Measurements from ENCODE around the gene CACNA1H. TPM values are rescaled to one million over a fixed set of nuclear protein-coding genes. Genes with fewer than 3 reads are reported as not detected.
A peak's percentile ranks its signal among the peaks of the same experiment; 100 is the strongest.

The CACNA1H gene
- total and polyA plus RNA-seq, 3 experiments from 2014 or later, result 0.31 to 0.42 (median 0.40) TPM

- Mint-ChIP-seq H3K27ac (peak overlapping the region in 2 of 8 donors; percentile 21 to 74), H3K9me3 (peaks cover 0 to 6% (median 2%) of the 10 kb centered on the region in 5 donors), H3K27me3 (peaks cover 2 to 7% of the 10 kb centered on the region in 2 donors), H3K36me3 (no peaks in the 10 kb centered on the region), H3K4me3 (peak overlapping the region in 4 of 7 donors; percentile 29 to 55 (median 41)), H3K4me1 (peaks cover 0 to 7% (median 0%) of the 10 kb centered on the region in 3 donors)
- peaks cover 10% of the 10 kb centered on the region for H3K27me3 ChIP-seq (ENCODE audit: insufficient read depth, low read length, poor library complexity, severe bottlenecking)
- ChIA-PET POLR2A (no interaction called here), CTCF (no interaction called here)
- H3K4me1 ChIP-seq (ENCODE audit: insufficient read depth, low read length), result peaks cover 7% of the 10 kb centered on the region
- H3K27ac ChIP-seq (ENCODE audit: low read depth, low read length), result no peak overlapping the region
- no peaks in the 10 kb centered on the region for H3K9me3 ChIP-seq (ENCODE audit: low read length)
- no peak overlapping the region for H3K4me3 ChIP-seq (ENCODE audit: low read length)
- H3K36me3 ChIP-seq (ENCODE audit: insufficient read depth, low read length), result no peaks in the 10 kb centered on the region
- peak in 2 of 5 donors; percentile 8 to 12 for DNase-seq
These were observed 2.4 kb upstream of the CACNA1H start for GRCh38 chr16:1150511-1150982.

GRCh38 chr16:1151424-1152122 is 1.3 kb upstream of the CACNA1H start:
- H3K4me3 ChIP-seq (ENCODE audit: low read length), result no peak overlapping the region
- ChIA-PET POLR2A (no interaction called here), CTCF (no interaction called here)
- Mint-ChIP-seq H3K36me3 (no peaks in the 10 kb centered on the region), H3K4me3 (peak overlapping the region in 5 of 7 donors; percentile 49 to 84 (median 61)), H3K4me1 (peaks cover 0 to 7% (median 0%) of the 10 kb centered on the region in 3 donors), H3K27ac (no peak overlapping the region), H3K27me3 (peaks cover 5 to 10% of the 10 kb centered on the region in 2 donors), H3K9me3 (peaks cover 0 to 6% (median 2%) of the 10 kb centered on the region in 5 donors)
- DNase-seq, result no peak
- H3K27me3 ChIP-seq (ENCODE audit: insufficient read depth, low read length, poor library complexity, severe bottlenecking), result peaks cover 10% of the 10 kb centered on the region
- peaks cover 7% of the 10 kb centered on the region for H3K4me1 ChIP-seq (ENCODE audit: insufficient read depth, low read length)
- H3K36me3 ChIP-seq (ENCODE audit: insufficient read depth, low read length), result no peaks in the 10 kb centered on the region
- H3K27ac ChIP-seq (ENCODE audit: low read depth, low read length), result no peak overlapping the region
- H3K9me3 ChIP-seq (ENCODE audit: low read length), result no peaks in the 10 kb centered on the region

DNA sequence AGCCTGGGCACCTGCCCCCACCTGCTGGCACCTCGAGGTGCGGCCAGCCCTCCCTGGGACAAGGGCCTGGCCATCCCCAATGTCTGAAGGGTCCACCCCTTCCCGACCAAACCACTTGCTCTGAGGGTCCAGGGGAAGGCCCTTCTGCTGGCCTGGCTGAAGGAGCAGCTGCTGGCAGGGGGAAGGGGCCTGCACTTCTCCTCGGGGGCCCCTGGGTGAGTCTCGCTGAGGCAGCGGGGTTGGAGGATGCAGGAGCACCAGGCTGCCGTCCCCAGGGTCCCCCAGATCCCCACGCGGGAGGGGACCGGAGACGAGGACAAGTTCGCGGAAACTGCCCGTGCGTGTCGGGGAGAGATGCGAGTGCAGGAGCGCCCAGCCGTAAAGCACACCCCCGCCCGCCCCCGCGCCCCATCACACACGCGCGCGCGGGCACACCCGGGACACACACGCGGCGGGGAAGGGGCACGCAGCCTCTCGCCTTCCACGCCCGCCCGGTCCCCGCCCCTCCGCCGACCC is 725 bp upstream of the CACNA1H start:
- ChIA-PET POLR2A (no interaction called here), CTCF (no interaction called here)
- DNase-seq, result peak; percentile 19 to 70 (median 43)
- Mint-ChIP-seq H3K27me3 (peaks cover 5 to 10% of the 10 kb centered on the region in 2 donors), H3K27ac (no peak overlapping the region), H3K36me3 (no peaks in the 10 kb centered on the region), H3K4me3 (peak overlapping the region in 3 of 7 donors; percentile 32 to 49 (median 43)), H3K4me1 (peaks cover 0 to 7% (median 0%) of the 10 kb centered on the region in 3 donors), H3K9me3 (peaks cover 0 to 6% (median 0%) of the 10 kb centered on the region in 5 donors)
- no peak overlapping the region for H3K27ac ChIP-seq (ENCODE audit: low read depth, low read length)
- H3K4me1 ChIP-seq (ENCODE audit: insufficient read depth, low read length), result peaks cover 7% of the 10 kb centered on the region
- H3K27me3 ChIP-seq (ENCODE audit: insufficient read depth, low read length, poor library complexity, severe bottlenecking), result peaks cover 10% of the 10 kb centered on the region
- H3K36me3 ChIP-seq (ENCODE audit: insufficient read depth, low read length), result no peaks in the 10 kb centered on the region
- no peaks in the 10 kb centered on the region for H3K9me3 ChIP-seq (ENCODE audit: low read length)
- H3K4me3 ChIP-seq (ENCODE audit: low read length), result no peak overlapping the region

GRCh38 chr16:1153480-1154160 is 714 bp downstream of the CACNA1H start:
- Histone ChIP-seq H3K27ac (ENCODE audit: low read depth, low read length) (no peak overlapping the region), H3K27me3 (ENCODE audit: insufficient read depth, low read length, poor library complexity, severe bottlenecking) (peaks cover 10% of the 10 kb centered on the region), H3K36me3 (ENCODE audit: insufficient read depth, low read length) (no peaks in the 10 kb centered on the region), H3K4me3 (ENCODE audit: low read length) (no peak overlapping the region), H3K4me1 (ENCODE audit: insufficient read depth, low read length) (peaks cover 7% of the 10 kb centered on the region), H3K9me3 (ENCODE audit: low read length) (no peaks in the 10 kb centered on the region)
- Mint-ChIP-seq H3K27ac (no peak overlapping the region), H3K9me3 (no peaks in the 10 kb centered on the region), H3K4me3 (no peak overlapping the region), H3K27me3 (peaks cover 5 to 10% of the 10 kb centered on the region in 2 donors), H3K36me3 (no peaks in the 10 kb centered on the region), H3K4me1 (peaks cover 0 to 7% (median 0%) of the 10 kb centered on the region in 3 donors)
- POLR2A ChIA-PET, result no interaction called here
- DNase-seq, result no peak
- CTCF ChIA-PET, result no interaction called here

GRCh38 chr16:1154291-1154886 is 1.5 kb downstream of the CACNA1H start:
- H3K4me3 ChIP-seq (ENCODE audit: low read length), result no peak overlapping the region
- no peaks in the 10 kb centered on the region for H3K9me3 ChIP-seq (ENCODE audit: low read length)
- CTCF ChIA-PET, result no interaction called here
- H3K36me3 ChIP-seq (ENCODE audit: insufficient read depth, low read length), result no peaks in the 10 kb centered on the region
- H3K27ac ChIP-seq (ENCODE audit: low read depth, low read length), result no peak overlapping the region
- POLR2A ChIA-PET, result no interaction called here
- Mint-ChIP-seq H3K27ac (no peak overlapping the region), H3K36me3 (no peaks in the 10 kb centered on the region), H3K27me3 (peaks cover 5 to 10% of the 10 kb centered on the region in 2 donors), H3K9me3 (no peaks in the 10 kb centered on the region), H3K4me1 (peaks cover 0 to 7% (median 0%) of the 10 kb centered on the region in 3 donors), H3K4me3 (peak overlapping the region in 4 of 7 donors; percentile 23 to 58 (median 45))
- peaks cover 10% of the 10 kb centered on the region for H3K27me3 ChIP-seq (ENCODE audit: insufficient read depth, low read length, poor library complexity, severe bottlenecking)
- no peak for DNase-seq
- peaks cover 7% of the 10 kb centered on the region for H3K4me1 ChIP-seq (ENCODE audit: insufficient read depth, low read length)

GRCh38 chr16:1154887-1155331 is 2.0 kb downstream of the CACNA1H start:
- Mint-ChIP-seq H3K4me3 (peak overlapping the region in 1 of 7 donors; percentile 63), H3K9me3 (no peaks in the 10 kb centered on the region), H3K27me3 (peaks cover 6 to 10% of the 10 kb centered on the region in 2 donors), H3K36me3 (no peaks in the 10 kb centered on the region), H3K4me1 (peaks cover 0 to 7% (median 0%) of the 10 kb centered on the region in 3 donors), H3K27ac (no peak overlapping the region)
- Histone ChIP-seq H3K36me3 (ENCODE audit: insufficient read depth, low read length) (no peaks in the 10 kb centered on the region), H3K4me1 (ENCODE audit: insufficient read depth, low read length) (peaks cover 7% of the 10 kb centered on the region), H3K27me3 (ENCODE audit: insufficient read depth, low read length, poor library complexity, severe bottlenecking) (peaks cover 10% of the 10 kb centered on the region), H3K27ac (ENCODE audit: low read depth, low read length) (no peak overlapping the region), H3K4me3 (ENCODE audit: low read length) (no peak overlapping the region), H3K9me3 (ENCODE audit: low read length) (no peaks in the 10 kb centered on the region)
- POLR2A ChIA-PET, result no interaction called here
- CTCF ChIA-PET, result no interaction called here
- DNase-seq, result no peak

- peaks cover 7% of the 10 kb centered on the region for H3K4me1 ChIP-seq (ENCODE audit: insufficient read depth, low read length)
- Mint-ChIP-seq H3K4me3 (peak overlapping the region in 2 of 7 donors; percentile 29 to 63), H3K4me1 (peaks cover 0 to 7% (median 0%) of the 10 kb centered on the region in 3 donors), H3K27me3 (peaks cover 5 to 10% of the 10 kb centered on the region in 2 donors), H3K36me3 (no peaks in the 10 kb centered on the region), H3K9me3 (no peaks in the 10 kb centered on the region), H3K27ac (no peak overlapping the region)
- no peak for DNase-seq
- no peak overlapping the region for H3K4me3 ChIP-seq (ENCODE audit: low read length)
- H3K27ac ChIP-seq (ENCODE audit: low read depth, low read length), result no peak overlapping the region
- H3K9me3 ChIP-seq (ENCODE audit: low read length), result no peaks in the 10 kb centered on the region
- H3K27me3 ChIP-seq (ENCODE audit: insufficient read depth, low read length, poor library complexity, severe bottlenecking), result peaks cover 10% of the 10 kb centered on the region
- H3K36me3 ChIP-seq (ENCODE audit: insufficient read depth, low read length), result no peaks in the 10 kb centered on the region
- ChIA-PET POLR2A (no interaction called here), CTCF (no interaction called here)
These were observed 2.6 kb downstream of the CACNA1H start for GRCh38 chr16:1155353-1156054.

All from CD8-positive, alpha-beta memory T cell (primary cell).